Right renal cortex interstitium (tissue), 3 donors: Measurements from ENCODE around the gene TBX10. TPM values are rescaled to one million over a fixed set of nuclear protein-coding genes. Genes with fewer than 3 reads are reported as not detected.
"Not testable (repeated sequence)": the region's sequence is repeated elsewhere in the genome, so short reads cannot be mapped to it uniquely, and the experiment has no call there.

Experiments used
- DNase-seq, 3 donors: peaks; one replicate each; pipeline ENCODE4 v3.0.0-alpha.2; 2013; ENCODE audit warnings: low read depth in 3 of 3, low spot score in 2 of 3
- polyA plus RNA-seq, 3 donors: library from polyadenylated mRNA; unstranded; fragments of 120-200 nt; gene quantifications; one replicate each; pipeline ENCODE4 v1.2.1, GENCODE V29; 2013; ENCODE audit not compliant: insufficient read length in 3 of 3

The TBX10 gene
- polyA plus RNA-seq, 3 donors, result not detected

GRCh38 chr11:67646535-67647336 lies 7.2 kb upstream of the TBX10 start:
- no peak for DNase-seq

- DNase-seq, result no peak
Measured at GRCh38 chr11:67645521-67646461, 6.2 kb upstream of the TBX10 start.

- no peak for DNase-seq
Measured at GRCh38 chr11:67644472-67645418, 5.2 kb upstream of the TBX10 start.

GRCh38 chr11:67644042-67644441 lies 4.5 kb upstream of the TBX10 start:
- DNase-seq, result no peak

- DNase-seq, result no peak
Measured at GRCh38 chr11:67642173-67643120, 2.9 kb upstream of the TBX10 start.

GRCh38 chr11:67641338-67642172 lies 2.0 kb upstream of the TBX10 start:
- no peak for DNase-seq

- DNase-seq, result no peak
Measured at GRCh38 chr11:67640758-67641337, 1.3 kb upstream of the TBX10 start.

- no peak for DNase-seq
Measured at GRCh38 chr11:67640021-67640757, 626 bp upstream of the TBX10 start.

GRCh38 chr11:67638535-67639437 lies 777 bp downstream of the TBX10 start:
- no peak for DNase-seq

- not testable (repeated sequence) for DNase-seq
Measured at GRCh38 chr11:67637441-67637840, 2.1 kb downstream of the TBX10 start.

GRCh38 chr11:67636962-67637361 lies 2.6 kb downstream of the TBX10 start:
- DNase-seq, result no peak

GRCh38 chr11:67635231-67635521 lies 4.4 kb downstream of the TBX10 start:
- no peak for DNase-seq

GRCh38 chr11:67634366-67635230 lies 5.0 kb downstream of the TBX10 start:
- no peak for DNase-seq

GRCh38 chr11:67633758-67634365 lies 5.7 kb downstream of the TBX10 start:
- no peak for DNase-seq
